Body of pancreas (tissue), 4 donors: ENCODE measurements around the gene C4orf17. TPM values are rescaled to one million over a fixed set of nuclear protein-coding genes. Genes with fewer than 3 reads are reported as not detected.

Experiments
- ATAC-seq: fragments of 150-250 bp; one replicate; pipeline ENCODE4 v1.9.1; 2016
- DNase-seq, 4 donors: peaks; one replicate each; pipeline ENCODE4 v3.0.0-alpha.2; 2019
- H3K27ac ChIP-seq, 4 donors: fragments of 200-600 bp; sonication (generic); 1 replicate in 3 of 4; 2 replicates in 1 of 4; pipeline versions ENCODE4 v1.5.1 to v1.6.1; 2016 to 2019; ENCODE audit warnings: mild to moderate bottlenecking in 1 of 4, mixed read lengths in 1 of 4, moderate library complexity in 1 of 4
- H3K27me3 ChIP-seq, 2 donors: fragments of 200-600 bp; sonication (generic); one replicate each; pipeline ENCODE4 v1.6.0; 2016; ENCODE audit warnings: mild to moderate bottlenecking in 1 of 2
- H3K36me3 ChIP-seq, 2 donors: fragments of 200-600 bp; sonication (generic); replicated peaks in 1 of 2; 2 replicates each; pipeline ENCODE4 v1.5.1; 2016; ENCODE audit warnings: low read depth in 2 of 2; ENCODE audit not compliant: insufficient read depth in 1 of 2
- H3K4me1 ChIP-seq: fragments of 200-600 bp; sonication (generic); one replicate; pipeline ENCODE4 v1.6.0; 2016
- H3K4me3 ChIP-seq, 2 donors: fragments of 200-600 bp; sonication (generic); 1 replicate in 1 of 2; 2 replicates in 1 of 2; pipeline ENCODE4 v1.5.1; 2016 to 2019
- H3K9me3 ChIP-seq, 3 donors: fragments of 200-600 bp; sonication (generic); 1 replicate in 2 of 3; 2 replicates in 1 of 3; pipeline ENCODE4 v1.5.1; 2016
- CTCF ChIP-seq, 7 experiments: fragments of 450-650 bp in 4 of 7; fragments of 200-600 bp in 3 of 7; sonication (generic) in 3 of 7; IDR thresholded peaks; one replicate each; pipeline ENCODE4 v1.5.1; 2016 to 2019; ENCODE audit warnings: antibody characterized with exemption in 7 of 7
- POLR2A ChIP-seq, 3 donors: fragments of 450-650 bp; IDR thresholded peaks; one replicate each; pipeline ENCODE4 v1.6.1; 2016; ENCODE audit warnings: antibody characterized with exemption in 3 of 3, mild to moderate bottlenecking in 2 of 3
- WGBS, 2 donors: methylation state at CpG; one replicate each; pipeline ENCODE4 v1.1.5; 2017; 5-methylcytosine and 5-hydroxymethylcytosine counted together
- intact Hi-C: fragments of 100-400 bp; cut with DNase I; formaldehyde crosslinking; loops from one replicate; pipeline ENCODE4 v1.15.1; 2023
- total RNA-seq, 2 donors: library from RNA; depleted of rRNA; stranded (reverse); fragments of >200 nt; gene quantifications; one replicate each; pipeline ENCODE4 v1.1.0, GENCODE V29; 2016

Gene C4orf17
- total RNA-seq, 2 donors from 2014 or later = not detected

GRCh38 chr4:99467887-99468286, 42.9 kb upstream of the C4orf17 start:
- intact Hi-C loops = no loop called here
- no peak overlapping the region for H3K4me3 ChIP-seq
- WGBS, 2 donors = 73% methylated on average over 2 of the region's 2 CpGs
- no peak overlapping the region for H3K27ac ChIP-seq
- no peak for TF ChIP-seq POLR2A (IDR thresholded peaks at IDR 0.05)
- TF ChIP-seq CTCF (IDR thresholded peaks at IDR 0.05) = no peak
- no peaks in the 10 kb centered on the region for H3K4me1 ChIP-seq
- no peak for DNase-seq
- no peaks in the 10 kb centered on the region for H3K36me3 ChIP-seq
- no peaks in the 10 kb centered on the region for H3K9me3 ChIP-seq
- no peak for ATAC-seq
- H3K27me3 ChIP-seq = no peaks in the 10 kb centered on the region

GRCh38 chr4:99468889-99469288, 41.9 kb upstream of the C4orf17 start:
- H3K4me3 ChIP-seq = no peak overlapping the region
- H3K4me1 ChIP-seq = no peaks in the 10 kb centered on the region
- intact Hi-C loops = no loop called here
- DNase-seq = no peak
- H3K9me3 ChIP-seq = no peaks in the 10 kb centered on the region
- no peaks in the 10 kb centered on the region for H3K36me3 ChIP-seq
- no peak overlapping the region for H3K27ac ChIP-seq
- no peaks in the 10 kb centered on the region for H3K27me3 ChIP-seq
- ATAC-seq = no peak
- TF ChIP-seq POLR2A (IDR thresholded peaks at IDR 0.05) = no peak
- no peak for TF ChIP-seq CTCF (IDR thresholded peaks at IDR 0.05)
- WGBS, 2 donors = 84 to 94% methylated on average over 1 of the region's 1 CpG

- intact Hi-C loops = no loop called here
- no peak for TF ChIP-seq POLR2A (IDR thresholded peaks at IDR 0.05)
- no peak for TF ChIP-seq CTCF (IDR thresholded peaks at IDR 0.05)
Observed at GRCh38 chr4:99471349-99471748, 39.5 kb upstream of the C4orf17 start.

GRCh38 chr4:99471896-99472295, 38.9 kb upstream of the C4orf17 start:
- Histone ChIP-seq H3K4me3 (no peak overlapping the region), H3K27ac (no peak overlapping the region), H3K36me3 (no peaks in the 10 kb centered on the region), H3K27me3 (no peaks in the 10 kb centered on the region), H3K9me3 (no peaks in the 10 kb centered on the region), H3K4me1 (no peaks in the 10 kb centered on the region)
- ATAC-seq (no peak), DNase-seq (no peak)
- TF ChIP-seq CTCF (IDR thresholded peaks at IDR 0.05) = no peak
- TF ChIP-seq POLR2A (IDR thresholded peaks at IDR 0.05) = no peak
- WGBS, 2 donors = 7 to 9% methylated on average over 1 of the region's 1 CpG
- intact Hi-C loops = no loop called here

More at GRCh38 chr4:99471349-99471748, 39.5 kb upstream of the C4orf17 start:
- no peak for ATAC-seq
- Histone ChIP-seq H3K36me3 (no peaks in the 10 kb centered on the region), H3K4me3 (no peak overlapping the region), H3K9me3 (no peaks in the 10 kb centered on the region), H3K4me1 (no peaks in the 10 kb centered on the region), H3K27me3 (no peaks in the 10 kb centered on the region), H3K27ac (no peak overlapping the region)
- no peak for DNase-seq

GRCh38 chr4:99473131-99473530, 37.7 kb upstream of the C4orf17 start:
- TF ChIP-seq POLR2A (IDR thresholded peaks at IDR 0.05) = no peak
- no peak for TF ChIP-seq CTCF (IDR thresholded peaks at IDR 0.05)
- intact Hi-C loops = no loop called here
- H3K27ac ChIP-seq = no peak overlapping the region
- WGBS, 2 donors = 38 to 95% methylated on average over 1 of the region's 1 CpG
- no peaks in the 10 kb centered on the region for H3K9me3 ChIP-seq
- DNase-seq (no peak), ATAC-seq (no peak)
- no peaks in the 10 kb centered on the region for H3K4me1 ChIP-seq
- H3K27me3 ChIP-seq = no peaks in the 10 kb centered on the region
- H3K36me3 ChIP-seq = no peaks in the 10 kb centered on the region
- no peak overlapping the region for H3K4me3 ChIP-seq
